Activated CD8-positive, alpha-beta T cell treated with anti-CD3 and anti-CD28 coated beads for 36 hours (primary cell): ENCODE data around the gene PPP1R1C. TPM values are rescaled to one million over a fixed set of nuclear protein-coding genes. Genes with fewer than 3 reads are reported as not detected.

Experiments used
- ATAC-seq: fragments of 200-7000 bp; cut with Tn5 transposase; one replicate; pipeline ENCODE4 v1.10.0; 2021; ENCODE audit warnings: mild to moderate bottlenecking, moderate library complexity
- CTCF ChIA-PET: fragments of 350-600 bp; sonication (Branson Sonifier 250); formaldehyde crosslinking; loops from one replicate; lab custom pipeline; 2021; ENCODE audit warnings: antibody characterized with exemption; lab: Charles Lee
- POLR2A ChIA-PET: fragments of 350-600 bp; sonication (Branson Sonifier 250); formaldehyde crosslinking; loops from one replicate; lab custom pipeline; 2021; ENCODE audit warnings: antibody characterized with exemption; lab: Charles Lee
- DNase-seq: peaks from one replicate; pipeline ENCODE4 v3.0.0-alpha.2; 2020
- H3K27ac Mint-ChIP-seq: one replicate; pipeline ENCODE4 v1.8.0; 2021; ENCODE audit warnings: mild to moderate bottlenecking, mixed read lengths
- H3K27me3 Mint-ChIP-seq: one replicate; pipeline ENCODE4 v1.8.0; 2021; ENCODE audit warnings: mixed read lengths
- H3K36me3 Mint-ChIP-seq: one replicate; pipeline ENCODE4 v1.8.0; 2021; ENCODE audit warnings: low read depth, mixed read lengths
- H3K4me1 Mint-ChIP-seq: one replicate; pipeline ENCODE4 v1.8.0; 2021; ENCODE audit warnings: low read depth, mixed read lengths
- H3K4me3 Mint-ChIP-seq: one replicate; pipeline ENCODE4 v1.8.0; 2021; ENCODE audit warnings: mild to moderate bottlenecking, moderate library complexity, mixed read lengths
- H3K9me3 Mint-ChIP-seq: one replicate; pipeline ENCODE4 v1.8.0; 2021; ENCODE audit warnings: mixed read lengths
- CTCF ChIP-seq: fragments of 200-600 bp; IDR thresholded peaks from one replicate; pipeline ENCODE4 v1.8.0; 2022; ENCODE audit warnings: antibody characterized with exemption, mild to moderate bottlenecking
- intact Hi-C: fragments of 100-400 bp; cut with micrococcal nuclease; formaldehyde crosslinking; loops from one replicate; pipeline ENCODE4 v1.10.0; 2022
- total RNA-seq, 2 experiments: library from RNA; stranded (reverse); gene quantifications; one replicate each; pipeline ENCODE4 v1.2.3, GENCODE V29; 2021

Gene PPP1R1C
- total RNA-seq, 2 experiments from 2014 or later, result not detected

DNA sequence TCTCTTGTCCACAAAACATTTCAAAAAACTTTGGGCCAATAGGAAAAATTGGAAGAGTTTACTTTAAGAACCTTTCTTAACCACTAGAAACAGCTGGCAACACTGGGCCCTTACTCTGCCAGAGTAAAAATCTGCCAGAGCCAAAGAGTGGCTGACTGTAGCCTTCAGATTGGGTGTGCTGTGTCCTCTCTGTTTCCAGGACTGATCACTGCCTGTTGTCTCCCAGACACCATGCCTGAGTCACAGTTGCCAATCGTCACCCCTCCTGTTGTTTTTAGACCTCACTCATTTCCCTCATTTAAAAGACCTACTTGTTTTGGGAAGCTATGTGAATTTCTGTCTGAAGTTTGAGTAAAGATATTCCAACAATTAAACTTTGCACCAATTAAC is 159.1 kb downstream of the PPP1R1C start:
- no peaks in the 10 kb centered on the region for H3K27me3 Mint-ChIP-seq
- DNase-seq (no peak), ATAC-seq (no peak)
- intact Hi-C loops, result no loop called here
- H3K4me3 Mint-ChIP-seq, result no peak overlapping the region
- no peaks in the 10 kb centered on the region for H3K9me3 Mint-ChIP-seq
- no peak overlapping the region for H3K27ac Mint-ChIP-seq
- no peak for TF ChIP-seq CTCF
- ChIA-PET CTCF (no interaction called here), POLR2A (no interaction called here)
- no peaks in the 10 kb centered on the region for H3K4me1 Mint-ChIP-seq
- no peaks in the 10 kb centered on the region for H3K36me3 Mint-ChIP-seq

DNA sequence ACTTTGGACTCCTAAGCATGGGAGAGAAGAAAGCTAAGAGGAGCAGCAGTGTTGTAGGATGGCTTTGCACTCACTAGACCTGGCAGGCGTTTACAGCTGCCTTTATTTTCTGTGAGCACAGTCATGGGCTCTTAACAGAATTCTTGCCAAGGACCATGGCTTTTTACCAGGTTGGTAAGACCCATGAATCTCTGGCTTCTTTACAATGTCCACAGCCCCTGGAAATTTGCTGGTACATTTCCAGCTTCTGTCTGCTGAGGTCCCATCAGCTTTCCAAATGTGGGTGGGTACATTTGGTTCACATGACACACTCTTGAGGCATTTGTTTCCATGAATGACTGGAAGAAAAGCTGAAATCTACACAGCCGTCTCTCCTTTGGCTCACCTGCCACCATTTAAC is 162.7 kb downstream of the PPP1R1C start:
- Mint-ChIP-seq H3K27me3 (no peaks in the 10 kb centered on the region), H3K36me3 (no peaks in the 10 kb centered on the region), H3K9me3 (no peaks in the 10 kb centered on the region), H3K27ac (no peak overlapping the region), H3K4me1 (no peaks in the 10 kb centered on the region), H3K4me3 (no peak overlapping the region)
- POLR2A ChIA-PET, result interaction anchor here (0.6 kb wide), 1 partner anchor 13 kb away, joined by 3 read pairs; no protein-coding TSS in a partner anchor
- CTCF ChIA-PET, result no interaction called here
- no peak for TF ChIP-seq CTCF
- intact Hi-C loops, result no loop called here
- ATAC-seq (no peak), DNase-seq (no peak)

- no peaks in the 10 kb centered on the region for H3K9me3 Mint-ChIP-seq
- intact Hi-C loops, result no loop called here
- H3K4me3 Mint-ChIP-seq, result no peak overlapping the region
- no peaks in the 10 kb centered on the region for H3K27me3 Mint-ChIP-seq
- no peaks in the 10 kb centered on the region for H3K36me3 Mint-ChIP-seq
- CTCF ChIA-PET, result no interaction called here
- TF ChIP-seq CTCF, result no peak
- H3K4me1 Mint-ChIP-seq, result no peaks in the 10 kb centered on the region
- ATAC-seq, result no peak
- POLR2A ChIA-PET, result no interaction called here
- no peak for DNase-seq
- no peak overlapping the region for H3K27ac Mint-ChIP-seq
These were observed 178.2 kb downstream of the PPP1R1C start for GRCh38 chr2:182163878-182164277.

DNA sequence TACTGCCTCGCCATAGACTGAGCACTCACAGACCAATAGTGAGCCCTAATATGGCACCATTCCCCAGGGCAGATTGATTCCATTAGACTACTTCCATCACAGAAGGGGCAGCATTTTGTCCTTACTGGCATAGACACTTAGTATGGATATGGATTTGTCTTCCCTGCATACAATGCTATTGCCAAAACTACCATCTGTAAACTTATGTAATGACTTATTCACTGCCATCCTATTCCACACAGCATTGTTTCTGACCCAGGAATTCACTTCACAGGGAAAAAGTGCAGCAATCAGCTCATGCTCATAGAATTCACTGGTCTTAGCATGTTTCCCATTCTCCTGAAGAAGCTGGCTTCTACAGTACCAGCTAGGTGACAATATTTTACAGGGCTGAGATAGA is 179.0 kb downstream of the PPP1R1C start:
- CTCF ChIA-PET, result no interaction called here
- intact Hi-C loops, result no loop called here
- DNase-seq, result no peak
- no peak overlapping the region for H3K4me3 Mint-ChIP-seq
- H3K4me1 Mint-ChIP-seq, result no peaks in the 10 kb centered on the region
- POLR2A ChIA-PET, result no interaction called here
- no peaks in the 10 kb centered on the region for H3K27me3 Mint-ChIP-seq
- H3K9me3 Mint-ChIP-seq, result no peaks in the 10 kb centered on the region
- H3K27ac Mint-ChIP-seq, result no peak overlapping the region
- TF ChIP-seq CTCF, result no peak
- H3K36me3 Mint-ChIP-seq, result no peaks in the 10 kb centered on the region
- ATAC-seq, result no peak

DNA sequence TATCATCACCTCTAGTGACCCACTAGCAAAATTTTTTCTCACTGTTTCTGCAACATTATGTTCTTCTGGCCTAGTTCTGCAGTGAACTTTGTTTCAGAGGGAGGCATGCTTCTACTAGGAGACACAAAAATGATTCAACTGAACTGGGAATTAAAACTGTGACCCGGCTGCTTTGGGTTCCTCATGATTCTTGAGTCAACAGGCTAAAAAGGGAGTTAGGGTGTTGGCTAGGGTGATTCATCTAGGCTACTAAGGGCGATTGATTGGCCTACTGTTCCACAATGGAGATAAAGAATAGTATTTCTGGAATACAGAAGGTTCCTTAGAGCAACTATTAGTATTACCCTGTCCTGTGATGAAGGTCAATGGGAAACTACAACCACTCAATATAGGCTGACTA is 179.5 kb downstream of the PPP1R1C start:
- ATAC-seq (no peak), DNase-seq (no peak)
- CTCF ChIA-PET, result no interaction called here
- POLR2A ChIA-PET, result no interaction called here
- Mint-ChIP-seq H3K27ac (no peak overlapping the region), H3K36me3 (no peaks in the 10 kb centered on the region), H3K4me1 (no peaks in the 10 kb centered on the region), H3K27me3 (no peaks in the 10 kb centered on the region), H3K4me3 (no peak overlapping the region), H3K9me3 (no peaks in the 10 kb centered on the region)
- intact Hi-C loops, result no loop called here
- no peak for TF ChIP-seq CTCF
